ENCODE data around the gene PHACTR4.
"Not testable (repeated sequence)": the region's sequence is repeated elsewhere in the genome, so short reads cannot be mapped to it uniquely, and the experiment has no call there.

PHACTR4 gene

DNA sequence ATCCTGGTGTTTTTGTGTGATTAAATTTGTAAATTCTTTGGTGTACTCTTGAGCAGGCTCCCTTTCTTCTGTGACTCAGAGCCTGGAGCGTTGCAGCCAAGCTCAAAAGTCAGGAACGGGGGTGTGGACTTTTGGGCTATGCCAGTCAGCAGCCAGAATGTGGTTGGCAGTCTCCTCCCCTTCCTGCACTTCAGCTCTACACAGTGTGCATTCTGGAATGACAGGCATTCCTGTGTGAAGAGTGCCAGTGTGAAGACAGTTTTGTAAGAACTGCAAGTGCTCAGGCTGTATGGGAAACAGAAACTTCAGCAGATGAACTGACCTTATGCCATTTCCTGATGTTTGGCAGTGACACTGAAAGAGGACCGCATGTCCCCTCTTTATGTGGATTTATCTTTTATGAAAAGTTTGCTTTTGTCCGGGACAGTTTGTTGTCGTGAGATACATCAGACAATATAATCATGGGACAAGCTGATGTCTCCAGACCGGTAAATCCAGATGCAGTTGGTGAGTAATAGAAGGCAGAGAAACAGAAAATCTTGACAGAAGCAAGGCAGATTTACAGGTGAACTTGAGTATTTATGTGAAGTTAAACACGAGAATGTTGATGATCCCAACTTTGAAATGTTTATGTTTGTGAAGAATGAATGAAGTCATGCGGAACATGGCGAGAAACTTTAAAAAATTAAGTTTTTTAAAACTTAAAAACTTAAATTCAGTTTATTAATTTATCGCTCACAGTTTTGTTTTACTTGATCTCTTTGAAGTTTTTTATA lies 68.6 kb downstream of the PHACTR4 start:
- FAIRE-seq, result peak; percentile 77

DNA sequence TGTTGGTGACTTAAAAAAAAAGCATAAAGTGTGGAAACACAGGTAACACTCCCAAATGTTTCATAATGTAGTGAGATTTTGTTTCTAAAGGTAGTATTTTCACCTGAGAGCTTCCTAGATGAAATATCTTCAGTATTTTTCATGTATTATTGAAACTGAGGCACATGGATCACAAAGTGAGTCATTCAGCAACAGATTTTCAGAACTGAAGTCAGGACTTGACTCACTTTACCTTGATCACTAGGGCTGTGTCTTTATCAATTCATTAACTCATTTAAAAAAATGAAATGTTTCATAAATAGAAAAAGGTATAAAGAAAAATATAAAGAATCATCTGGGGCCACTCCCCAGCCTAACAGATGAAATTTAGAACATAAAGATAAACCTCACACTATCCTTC lies 69.8 kb downstream of the PHACTR4 start:
- FAIRE-seq, result no peak

DNA sequence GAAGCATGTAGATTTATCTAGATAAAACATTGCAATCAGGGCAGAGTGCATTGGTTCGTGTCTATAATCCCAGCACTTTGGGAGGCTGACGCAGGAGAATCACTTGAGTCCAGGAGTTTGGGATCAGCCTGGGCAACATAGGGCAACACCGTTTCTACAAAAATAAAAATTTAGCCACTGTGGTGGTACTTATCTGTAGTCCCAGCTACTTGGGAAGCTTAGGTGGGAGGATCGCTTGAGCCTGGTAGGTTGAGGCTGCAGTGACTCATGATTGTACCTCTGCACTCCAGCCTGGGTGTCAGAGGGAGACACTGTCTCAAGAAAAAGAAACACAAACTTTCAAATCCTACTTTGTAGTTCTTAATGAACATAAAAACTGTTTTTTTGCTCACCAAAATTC lies 72.1 kb downstream of the PHACTR4 start:
- no peak for FAIRE-seq

DNA sequence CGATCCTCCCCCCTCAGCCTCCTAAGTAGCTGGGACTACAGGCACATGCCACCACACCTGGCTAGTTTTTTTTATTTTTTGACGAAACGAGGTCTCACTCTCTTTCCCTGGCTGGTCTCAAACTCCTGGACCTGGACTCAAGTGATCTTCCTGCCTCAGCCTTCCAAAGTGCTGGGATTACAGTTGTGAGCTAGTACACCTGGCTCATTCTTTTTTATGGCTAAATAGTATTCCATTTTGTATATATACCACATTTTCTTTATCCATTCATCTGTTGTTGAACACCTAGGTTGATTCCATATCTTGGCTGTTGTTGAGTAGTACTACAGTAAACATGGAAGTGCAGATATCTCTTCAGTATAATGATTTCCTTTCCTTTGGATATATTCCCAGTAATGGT lies 74.0 kb downstream of the PHACTR4 start:
- no peak for FAIRE-seq

DNA sequence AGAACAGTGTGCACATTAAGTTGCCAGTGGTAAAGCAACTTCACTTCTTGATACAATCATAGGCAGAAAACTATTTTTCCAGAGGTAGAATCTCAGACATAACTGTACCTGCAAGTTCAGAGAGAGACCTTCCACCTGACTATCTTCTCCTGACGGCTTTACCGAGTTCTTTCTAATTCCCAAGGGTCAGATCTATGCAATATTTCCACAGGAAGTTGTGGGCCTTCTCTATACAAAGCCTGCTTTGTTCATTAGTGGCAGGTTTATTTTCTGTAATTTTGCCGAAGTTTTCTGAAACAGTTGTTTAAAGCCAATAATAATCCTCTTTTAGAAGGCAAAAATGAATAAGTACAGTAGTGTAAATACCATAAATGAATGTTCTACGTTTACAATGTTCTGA lies 78.1 kb downstream of the PHACTR4 start:
- FAIRE-seq, result no peak

DNA sequence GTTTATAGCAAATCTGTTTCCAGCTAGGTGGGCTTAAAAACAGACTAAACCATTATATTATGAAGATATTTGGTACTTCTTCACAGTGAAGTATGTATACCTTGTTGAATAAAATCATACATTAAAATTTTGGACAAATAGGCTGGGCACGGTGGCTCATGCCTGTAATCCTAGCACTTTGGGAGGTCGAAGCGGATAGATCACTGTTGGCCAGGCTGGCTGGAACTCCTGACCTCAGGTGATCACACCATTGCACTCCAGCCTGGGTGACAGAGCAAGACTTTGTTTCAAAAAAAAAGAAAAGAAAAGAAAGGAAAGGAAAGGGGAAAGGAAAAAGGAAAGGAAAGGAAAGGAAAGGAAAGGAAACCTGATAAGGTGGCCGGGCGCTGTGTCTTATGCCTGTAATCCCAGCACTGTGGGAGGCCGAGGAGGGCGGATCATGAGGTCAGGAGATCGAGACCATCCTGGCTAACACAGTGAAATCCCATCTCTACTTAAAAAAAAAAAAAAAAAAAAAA lies 78.6 kb downstream of the PHACTR4 start:
- not testable (repeated sequence) for FAIRE-seq

DNA sequence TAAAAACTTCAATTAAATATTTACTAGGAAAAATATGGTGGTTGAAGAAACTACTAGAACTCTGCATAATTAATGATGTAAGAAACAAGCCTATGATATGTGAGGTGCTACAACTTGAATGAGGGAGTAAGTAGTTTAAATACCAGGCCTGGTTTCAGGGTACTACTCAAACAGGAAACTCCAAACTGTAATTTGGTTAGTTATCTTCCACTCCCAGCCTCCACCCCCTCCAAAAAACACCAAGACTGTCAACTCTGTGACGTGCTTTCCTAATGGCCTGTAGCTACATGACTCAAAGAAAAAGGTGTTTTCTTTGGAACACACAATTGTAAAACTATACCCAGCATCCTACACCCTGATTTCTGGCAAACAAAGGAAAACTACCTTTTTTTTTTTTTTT lies 80.4 kb downstream of the PHACTR4 start:
- no peak for FAIRE-seq

DNA sequence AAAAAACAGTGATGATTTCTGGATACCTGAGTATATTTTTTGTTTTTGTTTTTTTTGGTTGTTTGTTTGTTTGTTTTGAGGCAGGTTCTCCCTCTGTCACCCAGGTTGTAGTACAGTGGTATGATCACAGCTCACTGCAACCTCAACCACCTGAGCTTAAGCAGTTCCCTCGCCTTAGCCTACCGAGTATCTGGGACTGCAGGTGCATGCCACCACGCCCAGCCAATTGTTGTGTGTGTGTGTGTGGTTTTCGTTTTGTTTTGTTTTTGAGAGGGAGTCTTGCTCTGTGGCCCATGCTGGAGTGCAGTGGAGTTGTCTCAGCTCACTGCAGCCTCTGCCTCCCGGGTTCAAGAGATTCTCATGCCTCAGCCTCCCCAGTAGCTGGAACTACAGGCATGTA lies 81.0 kb downstream of the PHACTR4 start:
- FAIRE-seq, result no peak

DNA sequence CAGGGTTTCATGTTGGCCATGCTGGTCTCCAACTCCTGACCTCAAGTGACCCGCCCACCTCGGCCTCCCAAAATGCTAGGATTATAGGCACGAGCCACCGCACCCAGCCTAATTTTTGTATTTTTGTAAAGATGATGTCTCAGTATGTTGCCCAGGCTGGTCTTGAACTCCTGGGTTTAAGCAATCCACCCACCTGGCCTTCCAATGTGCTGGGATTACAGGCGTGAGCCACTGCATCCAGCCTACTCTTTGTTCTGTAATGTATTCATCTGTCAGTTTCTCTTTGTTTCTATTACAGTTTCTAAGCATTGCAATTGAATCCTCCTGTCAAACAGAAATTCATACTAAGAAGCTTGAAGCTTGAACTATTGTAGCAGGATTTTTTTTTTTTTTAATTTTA lies 81.5 kb downstream of the PHACTR4 start:
- no peak for FAIRE-seq

DNA sequence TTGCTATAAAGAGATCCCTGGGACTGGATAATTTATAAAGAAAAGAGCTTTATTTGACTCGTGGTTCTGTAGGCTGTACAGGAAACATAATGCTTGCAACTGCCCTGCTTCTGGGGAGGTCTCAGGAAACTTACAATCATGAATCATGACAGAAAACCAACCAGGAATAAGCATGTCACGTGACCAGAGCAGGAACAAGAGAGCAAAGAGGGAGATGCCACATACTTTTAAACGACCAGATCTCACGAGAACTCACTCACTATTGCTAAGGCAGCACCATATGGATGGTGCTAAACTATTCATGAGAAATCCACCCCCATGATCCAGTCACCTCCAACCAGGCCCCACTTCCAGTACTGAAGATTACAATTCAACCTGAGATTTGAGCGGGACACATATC lies 86.5 kb downstream of the PHACTR4 start:
- FAIRE-seq, result no peak

DNA sequence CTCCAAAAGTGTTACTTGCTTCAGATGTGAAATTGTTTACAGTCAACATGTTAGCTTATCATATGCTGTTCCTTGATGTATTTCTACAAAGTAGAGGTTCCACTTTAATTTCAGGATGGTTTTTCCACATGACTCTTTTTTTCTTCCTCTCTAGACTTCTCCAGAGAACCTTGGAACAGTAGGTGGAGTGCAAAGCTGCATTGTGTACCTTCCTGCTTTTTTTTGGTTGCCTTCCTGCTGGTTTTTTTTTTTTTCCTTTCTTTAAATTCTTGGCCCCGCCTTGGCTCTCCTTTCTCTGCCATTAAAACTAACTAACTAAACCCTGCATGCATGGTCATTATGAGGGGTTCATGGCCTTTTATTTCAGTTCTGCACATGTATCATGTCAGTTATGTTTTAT lies 88.1 kb downstream of the PHACTR4 start:
- FAIRE-seq, result no peak

DNA sequence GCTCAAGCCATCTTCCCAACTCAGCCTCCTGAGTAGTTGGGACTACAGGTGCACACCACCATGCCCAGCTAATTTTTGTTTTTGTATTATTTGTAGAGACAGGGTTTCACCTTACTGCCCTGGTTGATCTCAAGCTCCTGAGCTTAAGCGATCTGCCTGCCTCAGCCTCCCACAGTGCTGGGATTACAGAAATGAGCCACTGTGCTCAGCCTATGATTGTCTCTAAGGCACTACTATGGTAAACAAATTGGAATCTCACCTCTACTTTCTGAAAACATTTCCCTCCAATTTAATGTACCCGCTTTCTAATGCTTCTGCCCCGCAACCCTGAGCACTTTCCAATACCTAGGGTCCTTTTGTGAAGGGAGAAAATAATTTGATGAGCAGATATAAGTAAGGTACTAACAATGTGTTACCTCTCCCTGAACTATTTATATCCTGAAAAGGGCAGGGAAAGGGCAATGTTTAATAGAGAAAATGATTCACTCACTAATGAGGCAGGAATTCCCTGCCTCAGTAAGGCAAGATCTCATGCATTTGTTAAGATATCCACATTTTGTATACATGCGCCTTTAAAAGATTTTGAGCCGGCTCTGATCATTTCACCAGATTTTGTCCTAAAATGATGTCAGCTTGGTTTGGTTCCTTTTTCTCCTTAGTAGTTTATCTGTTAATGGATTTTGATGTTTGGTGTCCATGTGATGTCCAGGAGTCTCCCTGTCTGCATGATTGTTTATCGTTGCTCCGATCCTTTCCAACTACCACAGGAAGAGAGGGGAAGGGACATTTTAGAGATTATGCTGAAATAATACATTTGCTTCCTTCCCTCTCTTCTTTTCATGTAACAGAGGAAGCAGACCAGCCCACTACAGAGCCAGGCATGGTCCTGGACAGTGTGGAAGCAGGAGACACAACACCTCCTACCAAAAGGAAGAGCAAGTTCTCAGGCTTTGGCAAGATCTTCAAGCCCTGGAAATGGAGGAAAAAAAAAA lies 89.0 kb downstream of the PHACTR4 start:
- no peak for FAIRE-seq

DNA sequence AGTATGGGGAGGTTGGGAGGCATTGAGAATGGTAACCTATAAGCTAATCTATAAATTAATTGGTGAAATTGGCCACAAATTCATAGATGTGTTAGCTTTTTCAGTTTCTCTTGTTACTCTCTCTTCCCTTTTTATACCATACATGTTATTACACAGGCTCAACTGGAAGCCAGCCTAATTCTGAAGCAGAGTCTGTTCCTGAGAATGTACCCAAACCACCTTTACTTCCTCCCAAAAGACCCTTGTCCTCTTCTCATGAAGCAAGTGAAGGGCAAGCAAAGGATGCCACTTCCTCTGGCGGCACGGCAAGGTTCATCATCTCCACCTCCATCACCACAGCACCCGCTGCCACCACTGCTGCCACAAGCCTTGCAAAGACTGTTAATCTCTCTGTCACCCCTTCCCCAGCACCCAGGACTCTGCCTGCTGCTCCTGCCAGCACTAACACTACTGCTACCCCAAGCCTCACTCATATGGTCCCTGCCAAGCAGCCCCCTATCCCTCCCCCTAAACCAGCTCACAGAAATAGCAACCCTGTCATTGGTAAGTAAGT lies 96.8 kb downstream of the PHACTR4 start:
- no peak for FAIRE-seq

DNA sequence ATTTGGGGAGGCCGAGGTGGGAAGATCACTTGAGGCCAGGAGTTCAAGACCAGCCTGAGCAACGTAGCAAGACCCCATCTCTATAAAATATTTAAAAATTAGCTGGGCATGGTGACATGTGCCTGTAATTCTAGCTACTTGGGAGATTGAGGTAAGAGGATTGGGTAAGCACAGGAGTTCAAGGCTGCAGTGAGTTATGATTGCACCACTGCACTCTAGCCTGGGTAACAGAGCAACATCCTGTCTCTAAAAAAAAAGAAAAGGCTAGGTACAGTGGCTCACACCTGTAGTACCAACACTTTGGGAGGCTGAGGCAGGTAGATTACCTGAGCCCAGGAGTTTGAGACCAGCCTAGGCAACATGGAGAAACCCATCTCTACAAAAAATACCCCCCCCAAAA lies 100.6 kb downstream of the PHACTR4 start:
- FAIRE-seq, result no peak

DNA sequence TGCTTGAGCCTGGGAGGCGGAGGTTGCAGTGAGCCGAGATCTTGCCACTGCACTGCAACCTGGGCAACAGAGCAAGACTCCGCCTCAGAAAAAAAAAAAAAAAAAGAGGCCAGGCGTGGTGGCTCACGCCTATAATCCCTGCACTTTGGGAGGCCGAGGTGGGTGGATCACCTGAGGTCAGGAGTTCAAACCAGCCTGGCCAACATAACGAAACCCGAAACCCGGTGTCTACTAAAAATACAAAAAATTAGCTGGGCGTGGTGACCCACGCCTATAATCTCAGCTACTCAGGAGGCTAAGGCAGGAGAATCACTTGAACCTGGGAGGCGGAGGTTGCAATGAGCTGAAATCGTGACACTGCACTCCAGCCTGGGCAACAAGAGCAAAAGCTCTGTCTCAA lies 110.0 kb downstream of the PHACTR4 start:
- not testable (repeated sequence) for FAIRE-seq

DNA sequence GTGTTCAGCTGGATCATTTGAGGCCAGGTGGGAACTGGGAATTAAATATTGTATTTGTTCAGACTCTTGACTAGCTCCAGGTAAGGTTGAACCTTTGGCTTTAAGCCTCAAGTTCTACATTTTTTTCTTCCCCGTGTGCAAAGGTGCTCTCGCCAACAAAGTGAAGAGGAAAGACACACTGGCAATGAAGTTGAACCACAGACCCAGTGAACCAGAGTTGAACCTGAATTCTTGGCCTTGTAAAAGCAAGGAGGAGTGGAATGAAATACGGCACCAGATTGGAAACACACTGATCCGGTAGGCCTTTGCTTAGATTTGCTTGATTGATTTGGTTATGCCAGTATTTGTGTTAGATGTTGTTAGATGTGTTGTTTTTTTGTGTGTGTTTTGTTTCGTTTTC lies 110.8 kb downstream of the PHACTR4 start:
- FAIRE-seq, result no peak

DNA sequence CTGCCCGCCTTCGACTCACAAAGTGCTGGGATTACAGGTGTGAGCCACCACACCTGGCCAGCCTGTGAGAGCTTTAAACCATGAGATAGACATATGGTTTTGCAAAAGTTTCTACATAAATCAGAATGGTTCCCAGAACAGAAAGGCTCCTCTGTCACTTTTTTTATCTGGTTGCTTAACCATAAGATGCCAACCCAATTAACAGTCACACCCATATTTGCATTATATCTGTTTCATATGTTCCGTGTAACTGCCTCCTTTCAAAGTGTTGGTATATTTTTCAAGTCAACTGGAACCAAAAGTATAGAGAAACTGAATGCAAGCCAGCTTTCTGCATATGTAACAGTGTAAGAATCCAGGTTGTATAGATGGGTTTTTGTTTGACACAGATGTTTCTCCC lies 112.6 kb downstream of the PHACTR4 start:
- no peak for FAIRE-seq

DNA sequence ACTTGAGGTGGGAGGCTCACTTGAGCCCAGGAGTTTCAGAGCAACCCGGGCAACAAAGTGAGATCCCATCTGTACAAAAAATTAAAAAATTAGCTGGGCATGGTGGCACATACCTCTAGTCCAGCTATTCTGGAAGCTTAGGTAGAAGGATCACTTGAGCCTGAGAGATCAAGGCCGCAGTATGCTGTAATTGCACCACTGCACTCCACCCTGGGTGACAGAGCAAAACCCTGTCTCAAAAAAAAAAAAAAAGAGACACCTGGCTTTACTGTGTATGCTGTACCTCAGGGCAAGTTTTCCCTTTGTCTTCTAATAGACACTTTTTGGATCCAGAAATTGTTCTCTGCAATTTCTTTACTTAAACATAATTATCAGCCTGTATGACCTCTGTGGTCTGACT lies 113.2 kb downstream of the PHACTR4 start:
- no peak for FAIRE-seq

DNA sequence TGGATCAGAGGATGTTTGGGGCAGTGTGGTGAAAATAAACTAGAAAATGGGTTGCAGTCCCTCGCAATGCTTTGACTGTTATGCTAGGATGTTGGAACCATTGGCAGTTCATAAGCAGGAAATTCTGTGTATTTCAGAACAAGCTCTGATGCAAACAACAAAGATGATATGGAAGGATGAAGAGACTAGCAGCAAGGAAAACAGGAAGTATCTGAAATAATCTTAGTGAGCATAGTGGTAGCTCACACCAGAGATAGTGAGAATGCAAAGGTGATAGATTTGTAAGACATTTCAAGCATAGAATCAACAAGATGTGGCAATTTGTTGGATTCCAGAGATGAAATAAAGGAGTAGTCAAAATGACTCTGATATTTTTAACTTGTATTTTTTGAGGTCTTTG lies 125.2 kb downstream of the PHACTR4 start:
- no peak for FAIRE-seq

DNA sequence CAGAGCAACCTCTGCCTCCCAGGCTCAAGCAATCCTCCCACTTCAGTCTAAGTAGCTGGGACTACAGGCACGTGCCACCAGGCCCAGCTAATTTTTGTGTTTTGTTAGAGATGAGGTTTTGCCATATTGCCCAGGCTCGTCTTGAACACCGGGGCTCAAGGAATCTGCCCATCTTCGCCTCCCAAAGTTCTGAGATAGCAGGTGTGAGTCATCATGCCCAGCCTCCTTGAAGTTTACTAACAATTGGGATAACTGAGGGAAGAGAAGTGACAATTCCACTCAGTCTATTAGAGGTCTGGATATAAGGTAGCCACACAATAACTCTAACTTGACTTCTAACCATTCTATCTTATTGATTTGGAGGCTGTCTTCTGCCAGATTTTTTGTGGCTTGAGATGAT lies 130.0 kb downstream of the PHACTR4 start:
- FAIRE-seq, result no peak

DNA sequence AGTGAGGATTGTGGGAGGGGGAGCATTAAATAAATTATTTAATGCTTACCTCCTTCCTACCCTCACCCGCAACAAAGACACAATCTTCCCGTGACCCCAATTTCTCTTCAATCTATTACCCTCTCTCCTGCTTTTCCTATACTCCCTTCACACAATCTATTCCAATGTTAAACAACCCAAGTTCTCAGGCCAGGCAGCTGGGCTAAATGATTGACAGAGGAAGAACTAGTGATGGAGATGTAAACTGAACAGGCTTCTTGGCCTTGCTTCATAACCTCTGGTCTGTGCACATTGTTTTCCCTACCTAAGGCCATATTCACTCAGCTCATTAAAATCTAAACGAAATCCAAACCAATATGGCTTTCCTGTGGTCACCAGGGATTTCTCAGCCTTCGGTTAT lies 132.4 kb downstream of the PHACTR4 start:
- FAIRE-seq, result no peak

DNA sequence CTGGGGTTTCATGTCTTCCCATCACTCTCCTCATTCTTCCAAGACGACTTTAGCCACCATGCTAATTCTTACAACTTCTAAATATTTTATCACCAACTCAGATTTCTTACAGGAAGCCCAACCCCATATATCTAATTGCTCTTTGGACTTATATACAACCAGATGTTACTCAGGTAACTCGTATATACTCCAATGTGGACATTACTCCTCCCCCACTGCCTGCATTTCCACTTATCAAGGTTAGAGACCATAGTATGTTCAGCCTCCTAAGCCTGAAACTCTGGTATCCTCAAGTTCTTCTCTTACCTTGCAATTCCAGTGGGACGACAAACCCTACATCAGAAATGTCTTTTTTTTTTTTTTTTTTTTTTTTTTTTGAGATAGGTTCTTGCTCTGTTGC lies 133.6 kb downstream of the PHACTR4 start:
- FAIRE-seq, result no peak

DNA sequence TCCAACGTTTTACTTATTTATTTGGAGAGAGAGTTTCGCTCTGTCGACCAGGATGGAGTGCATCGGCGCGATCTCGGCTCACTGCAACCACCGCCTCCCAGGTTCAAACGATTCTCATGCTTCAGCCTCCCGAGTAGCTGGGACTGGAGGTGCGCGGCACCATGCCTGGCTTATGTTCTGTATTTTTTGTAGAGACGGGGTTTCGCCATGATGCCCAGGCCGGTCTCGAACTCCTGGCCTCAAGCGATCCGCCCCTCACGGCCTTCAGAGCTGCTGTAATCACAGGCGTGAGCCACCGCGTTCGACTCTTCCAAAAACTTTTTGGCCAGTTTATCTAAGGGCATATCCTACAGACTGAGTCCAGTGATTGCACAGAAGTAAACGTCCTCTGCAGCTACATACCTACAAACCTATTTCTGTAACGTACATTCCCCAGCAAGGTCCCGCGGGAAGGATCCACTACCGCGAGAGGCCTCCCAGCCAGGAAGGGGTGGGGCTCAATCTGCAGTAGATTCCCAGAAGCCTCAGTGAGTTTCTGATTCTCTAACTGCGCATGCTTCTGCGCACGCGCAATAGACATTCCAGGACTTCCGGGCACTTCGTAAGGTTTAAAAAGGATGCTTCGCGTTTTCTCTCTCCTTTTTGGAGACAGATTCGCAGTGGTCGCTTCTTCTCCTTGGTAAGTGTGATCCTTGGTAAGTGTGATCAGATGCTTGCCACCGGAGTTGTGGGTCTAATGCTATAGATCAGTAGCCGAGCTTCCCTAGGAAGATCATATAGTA lies 136.1 kb downstream of the PHACTR4 start, which contains the start of gene RCC1:
TSS of gene RCC1 (plus strand) at position 638 of the 782 bp plus-strand sequence. CDS start 23,824 bp downstream, outside the sequence.
- peak; percentile 91 for FAIRE-seq
